HuH-7.5 (cell line): ENCODE measurements around the gene NTSR2.

ENCODE experiments used
- DNase-seq: peaks from one replicate; pipeline ENCODE4 v3.0.0; 2011; ENCODE audit warnings: low spot score

The NTSR2 gene, protein sequence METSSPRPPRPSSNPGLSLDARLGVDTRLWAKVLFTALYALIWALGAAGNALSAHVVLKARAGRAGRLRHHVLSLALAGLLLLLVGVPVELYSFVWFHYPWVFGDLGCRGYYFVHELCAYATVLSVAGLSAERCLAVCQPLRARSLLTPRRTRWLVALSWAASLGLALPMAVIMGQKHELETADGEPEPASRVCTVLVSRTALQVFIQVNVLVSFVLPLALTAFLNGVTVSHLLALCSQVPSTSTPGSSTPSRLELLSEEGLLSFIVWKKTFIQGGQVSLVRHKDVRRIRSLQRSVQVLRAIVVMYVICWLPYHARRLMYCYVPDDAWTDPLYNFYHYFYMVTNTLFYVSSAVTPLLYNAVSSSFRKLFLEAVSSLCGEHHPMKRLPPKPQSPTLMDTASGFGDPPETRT

GRCh38 chr2:11669454-11670291, at the start of gene NTSR2:
NTSR2 (minus strand) TSS chr2:11670195; CDS start chr2:11670129, 66 bp downstream.
- DNase-seq = peak; percentile 49

GRCh38 chr2:11719230-11719977, 49.4 kb upstream of the NTSR2 start:
- DNase-seq = no peak

DNA sequence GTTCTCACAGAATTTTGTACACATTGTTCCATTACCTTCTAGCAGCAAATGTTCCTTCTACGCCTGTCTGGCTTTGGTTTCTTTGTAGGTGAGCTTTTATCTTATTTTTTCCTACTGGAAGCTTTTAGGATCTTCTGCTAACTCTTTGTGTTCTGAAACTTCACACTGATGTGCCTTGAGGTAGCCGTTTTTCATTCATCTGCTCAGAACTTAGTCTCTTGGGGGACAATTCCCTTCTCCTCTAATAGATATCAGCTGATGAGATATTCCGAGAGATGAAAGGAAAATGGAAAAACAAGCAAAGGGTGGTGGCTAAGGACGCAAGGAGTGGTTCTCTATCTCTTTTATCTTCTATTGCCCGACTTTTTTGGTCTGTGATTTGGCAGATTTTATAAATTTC, 48.6 kb upstream of the NTSR2 start:
- DNase-seq = no peak

GRCh38 chr2:11717623-11718022, 47.6 kb upstream of the NTSR2 start:
- no peak for DNase-seq

DNA sequence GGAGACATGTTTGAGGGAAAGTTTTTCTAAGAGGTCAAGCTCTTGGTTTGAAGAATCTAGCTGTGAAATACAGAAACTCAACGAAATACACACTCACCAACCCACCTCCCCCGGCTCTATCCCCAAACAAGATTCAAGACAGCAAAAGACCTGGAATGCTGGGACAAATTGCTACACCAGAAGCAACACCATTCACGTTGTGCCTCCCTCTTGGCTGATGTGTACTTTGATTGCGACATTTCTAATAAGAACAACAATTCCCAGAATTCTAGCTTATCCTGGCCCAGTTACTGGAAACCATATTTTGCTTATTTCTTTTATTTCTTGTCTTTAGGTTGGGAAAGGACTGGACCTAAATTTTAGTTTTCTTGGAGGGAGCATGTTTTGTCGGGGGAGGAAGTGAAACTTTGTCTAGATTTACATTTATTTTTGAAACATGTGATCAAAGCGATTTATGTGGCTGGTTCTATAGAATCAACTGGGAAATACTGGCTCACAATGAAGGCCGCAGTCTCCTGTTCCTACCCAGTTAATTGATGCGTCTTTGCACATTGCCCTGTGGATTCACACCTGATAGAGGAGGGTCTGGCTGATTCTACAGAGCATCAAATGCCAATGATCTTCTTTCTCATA, 46.8 kb upstream of the NTSR2 start:
- no peak for DNase-seq

DNA sequence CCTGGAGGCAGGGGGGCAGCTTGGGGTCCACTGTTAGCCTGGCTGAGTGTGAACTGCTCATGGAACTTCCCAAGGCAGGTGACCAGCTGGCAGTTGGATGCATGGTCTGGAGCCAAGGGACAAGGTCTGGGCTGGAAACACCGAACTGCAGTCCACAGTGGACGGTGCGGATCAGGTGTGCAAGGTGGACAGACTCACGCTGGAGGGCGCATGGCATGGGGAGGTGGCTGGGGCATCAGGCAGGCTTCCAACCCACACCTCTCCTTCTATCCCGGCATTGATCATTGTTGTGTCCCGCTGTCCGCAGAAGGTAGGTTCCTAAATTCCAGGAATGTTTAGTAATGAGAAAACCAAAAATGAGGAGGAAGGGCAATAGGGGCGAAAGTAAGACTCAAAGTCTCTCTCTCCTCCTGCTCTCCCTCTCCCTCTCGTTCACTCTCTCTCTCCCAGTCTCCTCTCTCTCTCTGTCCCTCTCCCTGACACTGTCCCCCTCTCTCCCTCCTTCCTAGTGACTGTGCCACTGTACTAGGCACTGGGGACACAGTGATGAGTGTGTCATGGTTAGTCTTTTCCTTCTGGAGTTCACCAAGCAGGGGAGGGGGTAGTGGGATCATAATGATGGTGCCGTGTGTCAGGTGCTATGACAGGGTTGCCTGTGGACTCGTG, 46.1 kb upstream of the NTSR2 start:
- DNase-seq = no peak

DNA sequence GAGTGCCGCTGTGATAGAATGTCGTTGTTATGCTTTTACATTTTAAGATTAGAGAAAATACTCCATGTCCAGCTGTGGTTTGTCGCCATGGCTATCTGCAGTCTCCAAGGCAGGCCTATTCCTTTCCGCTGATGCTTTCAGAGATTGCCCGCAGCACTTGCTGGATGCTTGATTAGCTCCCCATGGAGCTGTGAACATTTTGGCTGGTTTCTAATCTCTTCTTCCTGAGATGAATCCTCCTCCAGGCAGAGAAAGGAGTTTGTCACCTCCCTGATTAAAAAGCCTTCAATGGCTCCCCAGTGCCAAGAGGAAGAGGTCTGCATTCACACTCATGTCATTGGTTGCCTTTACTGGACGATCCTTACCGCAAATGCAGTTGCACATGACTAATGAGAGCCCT, 43.8 kb upstream of the NTSR2 start:
- no peak for DNase-seq

DNA sequence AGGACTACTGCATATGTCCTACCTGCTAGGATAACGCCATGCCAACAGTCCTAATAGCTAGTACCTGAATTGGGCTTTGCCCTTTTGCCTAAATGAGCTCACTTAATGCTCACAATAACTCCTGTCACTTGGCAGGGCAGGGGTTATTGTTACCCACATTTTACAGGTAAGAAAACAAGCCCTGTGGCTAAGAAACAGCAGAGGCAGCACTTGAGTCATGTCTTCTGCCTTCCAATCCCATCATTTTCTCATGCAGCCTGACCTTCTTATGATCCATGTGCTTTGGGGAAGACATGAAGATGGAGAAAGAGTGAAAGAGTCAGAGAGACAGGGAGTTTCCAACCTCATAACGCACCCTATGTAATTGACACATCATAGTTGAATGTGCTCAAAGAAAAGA, 42.9 kb upstream of the NTSR2 start:
- DNase-seq = no peak

DNA sequence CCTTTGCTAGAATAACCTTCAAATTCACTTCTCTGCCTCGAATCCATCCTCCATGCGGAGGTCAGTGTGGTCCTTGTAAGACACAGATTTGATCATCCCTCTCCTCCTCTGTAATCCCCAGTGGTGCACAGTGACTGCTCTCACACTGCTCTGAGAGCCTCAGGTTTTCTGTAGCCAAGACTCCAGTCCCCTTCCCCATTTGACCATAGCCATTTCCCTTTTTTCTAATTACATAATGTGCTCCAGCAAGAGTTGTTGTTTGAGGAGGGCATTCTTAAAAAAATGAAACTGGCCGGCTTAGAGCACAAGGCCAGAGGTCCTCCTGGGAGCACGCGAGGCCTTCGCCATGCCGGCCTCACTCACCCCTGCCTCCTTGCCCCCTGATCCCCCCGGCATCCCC, 41.8 kb upstream of the NTSR2 start:
- DNase-seq = no peak

- no peak for DNase-seq
Measured at GRCh38 chr2:11711354-11711716, 41.3 kb upstream of the NTSR2 start.

DNA sequence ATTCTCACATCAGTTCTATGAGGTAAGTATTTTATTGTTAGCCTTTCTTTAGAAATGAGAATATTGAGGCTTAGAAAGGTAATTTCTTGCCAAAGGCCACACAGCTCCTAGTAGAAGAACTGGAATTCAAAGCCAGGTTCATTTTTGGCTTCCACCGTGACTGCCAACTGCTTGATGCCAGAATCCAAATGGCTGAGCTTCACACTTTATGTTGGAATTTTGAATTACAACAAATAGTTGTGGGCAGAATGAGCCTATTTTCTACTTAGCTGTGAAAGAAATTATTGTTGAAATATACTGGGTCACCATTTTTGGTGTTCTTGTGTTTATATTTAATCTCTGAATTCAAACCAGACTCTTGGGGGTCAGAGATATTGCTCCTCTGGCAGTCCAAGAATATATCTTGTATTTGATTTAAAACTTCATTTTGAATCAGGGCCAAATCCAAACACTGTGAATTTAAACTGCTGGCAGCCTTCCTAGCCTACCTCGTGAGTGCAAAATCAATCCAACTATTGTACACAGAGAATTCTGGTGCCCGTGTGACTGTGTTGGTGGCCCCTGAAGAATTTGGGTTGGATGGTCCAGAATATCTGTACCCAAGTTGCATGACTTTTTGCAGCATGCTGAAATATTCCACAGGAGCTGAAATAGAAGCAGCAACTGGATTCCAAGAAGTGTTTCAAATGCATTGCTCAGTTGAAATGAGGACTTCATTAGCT, 40.8 kb upstream of the NTSR2 start:
- DNase-seq = no peak

GRCh38 chr2:11710210-11710609, 40.2 kb upstream of the NTSR2 start:
- no peak for DNase-seq

- DNase-seq = no peak
Measured at GRCh38 chr2:11709293-11709692, 39.3 kb upstream of the NTSR2 start.

DNA sequence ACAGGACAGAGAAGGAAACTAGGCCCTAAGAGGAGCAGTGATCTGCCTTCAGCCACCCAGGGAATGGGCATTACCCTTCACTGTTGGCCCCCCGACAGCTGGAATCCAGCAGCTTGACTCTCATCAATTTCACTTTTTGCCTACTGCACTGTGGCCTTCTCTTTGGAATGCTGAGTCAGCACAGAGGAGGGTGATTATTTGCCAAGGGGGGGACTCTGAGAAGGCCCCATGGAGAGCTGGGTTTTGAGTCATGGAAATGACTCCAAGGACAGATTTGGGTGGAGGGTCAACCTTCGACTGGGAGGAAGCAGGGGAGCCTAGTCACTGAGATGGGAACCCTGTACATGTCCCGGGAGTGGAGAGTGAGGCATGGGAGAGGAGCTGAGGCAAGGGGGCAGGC, 38.1 kb upstream of the NTSR2 start:
- DNase-seq = no peak

- no peak for DNase-seq
Measured at GRCh38 chr2:11705711-11706110, 35.7 kb upstream of the NTSR2 start.

GRCh38 chr2:11705063-11705462, 35.1 kb upstream of the NTSR2 start:
- DNase-seq = no peak

DNA sequence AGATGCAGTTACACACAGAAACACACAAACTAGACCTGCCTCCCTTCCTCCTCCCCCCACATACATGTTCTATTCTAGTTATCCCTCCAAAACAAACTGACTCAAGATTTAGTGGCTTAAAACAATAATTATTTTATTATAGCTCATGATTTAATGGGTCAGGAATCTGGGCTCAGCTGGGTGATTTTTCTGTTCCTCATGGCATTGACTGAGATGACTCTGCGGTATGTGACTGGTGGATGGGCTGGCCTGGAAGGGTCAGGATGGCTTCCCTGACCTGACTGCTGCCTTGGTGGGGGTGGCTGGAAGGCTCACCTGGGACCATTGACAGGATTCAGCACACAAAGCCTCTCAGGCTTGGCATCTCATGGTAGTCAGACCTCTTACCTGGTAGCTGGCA, 33.7 kb upstream of the NTSR2 start:
- DNase-seq = no peak

DNA sequence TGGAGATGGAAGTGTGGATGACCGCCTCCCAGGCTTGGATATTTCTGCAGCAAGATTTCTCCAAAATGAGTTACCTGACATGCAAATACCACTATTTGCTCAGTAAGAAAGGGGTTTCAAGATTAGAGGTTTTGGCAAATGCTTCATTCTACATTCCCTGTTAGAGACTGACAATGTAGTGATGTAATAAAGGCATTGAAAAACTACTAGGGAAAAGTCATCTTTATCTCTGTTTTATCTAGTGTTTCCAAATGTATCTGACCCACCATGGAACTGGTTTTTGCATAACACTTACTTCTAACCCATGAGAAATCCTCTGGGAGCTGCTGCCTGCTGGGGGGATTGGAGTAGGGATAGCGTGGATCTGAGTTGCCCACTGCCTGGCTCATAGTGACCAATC, 33.0 kb upstream of the NTSR2 start:
- no peak for DNase-seq

GRCh38 chr2:11701751-11702301, 31.8 kb upstream of the NTSR2 start:
- DNase-seq = no peak

- no peak for DNase-seq
Measured at GRCh38 chr2:11701206-11701605, 31.2 kb upstream of the NTSR2 start.
